Neural progenitor cell (in vitro differentiated cells): Measurements from ENCODE around the gene SEMA4D.

Source experiments
- CTCF ChIP-seq: fragments of 200-600 bp; sonication (generic); IDR thresholded peaks from 2 replicates; pipeline ENCODE4 v1.5.1; 2017; ENCODE audit warnings: antibody characterized with exemption, mild to moderate bottlenecking
- EZH2 ChIP-seq: fragments of 200-600 bp; sonication (generic); IDR thresholded peaks from 2 replicates; pipeline ENCODE4 v1.6.1; 2017; ENCODE audit warnings: antibody characterized with exemption, mild to moderate bottlenecking, moderate library complexity

GRCh38 chr9:89432986-89433530 lies 64.9 kb downstream of the SEMA4D start:
- no peak for TF ChIP-seq CTCF
- TF ChIP-seq EZH2, result no peak
